HFFc6 (cell line): ENCODE results near the gene GPR173. TPM values are rescaled to one million over a fixed set of nuclear protein-coding genes. Genes with fewer than 3 reads are reported as not detected.

ENCODE experiments used
- DNase-seq: peaks from one replicate; pipeline ENCODE4 v3.0.0-alpha.2; 2018
- H3K27ac Mint-ChIP-seq: 2 replicates; pipeline ENCODE4 v1.8.0; 2020; ENCODE audit warnings: mild to moderate bottlenecking, mixed read lengths
- H3K27me3 Mint-ChIP-seq: 2 replicates; pipeline ENCODE4 v1.8.0; 2021; ENCODE audit warnings: mild to moderate bottlenecking, moderate library complexity, mixed read lengths; ENCODE audit not compliant: insufficient read depth
- H3K36me3 Mint-ChIP-seq: 2 replicates; pipeline ENCODE4 v1.8.0; 2021; ENCODE audit warnings: low read depth, mixed read lengths
- H3K4me1 Mint-ChIP-seq: 2 replicates; pipeline ENCODE4 v1.8.0; 2020; ENCODE audit warnings: low read depth, mixed read lengths
- H3K4me3 Mint-ChIP-seq: 2 replicates; pipeline ENCODE4 v1.8.0; 2020; ENCODE audit warnings: mild to moderate bottlenecking, moderate library complexity, mixed read lengths
- H3K9me3 Mint-ChIP-seq: 2 replicates; pipeline ENCODE4 v1.8.0; 2020; ENCODE audit warnings: mild to moderate bottlenecking, mixed read lengths
- total RNA-seq, 6 experiments: library from RNA; stranded (reverse); fragmentation: NEBNext Ultra II Directional; extraction: Animal tissue kit (Norgen Biotek cat#: 25700); gene quantifications; 2 replicates in 1 of 6; 3 replicates in 5 of 6; pipeline ENCODE4 v1.2.3, GENCODE V29; 2021
- TF ChIP-seq, protein P1 (sequence below): fragments of 200-600 bp; sonication (generic); IDR thresholded peaks from 2 replicates; pipeline ENCODE4 v1.5.0; 2021; ENCODE audit warnings: antibody characterized with exemption, mild to moderate bottlenecking

GPR173 gene
- total RNA-seq, 6 experiments from 2014 or later, result 2.1 to 3.1 (median 2.8) TPM

DNA sequence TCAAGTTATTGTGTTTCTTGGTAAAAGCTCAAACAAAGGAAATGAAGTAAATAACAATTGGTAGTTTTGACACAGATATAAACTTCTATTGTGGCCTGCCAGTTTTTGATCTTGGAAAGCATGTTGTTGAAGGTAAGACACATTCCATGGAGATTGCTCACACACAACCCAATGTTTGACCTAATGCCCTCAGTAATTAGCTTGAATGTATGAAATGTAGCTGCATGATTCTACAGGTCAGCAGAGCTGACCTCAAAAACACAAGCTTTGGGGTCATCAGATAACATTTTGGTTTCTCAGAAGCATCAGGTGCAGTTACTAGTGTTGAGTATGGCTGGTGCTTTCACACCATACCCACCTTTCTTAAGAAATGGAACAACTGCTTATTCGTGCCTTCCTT lies 16.5 kb downstream of the GPR173 start:
- no peak overlapping the region for H3K27ac Mint-ChIP-seq
- H3K9me3 Mint-ChIP-seq, result no peaks in the 10 kb centered on the region
- no peak overlapping the region for H3K4me3 Mint-ChIP-seq
- no peaks in the 10 kb centered on the region for H3K27me3 Mint-ChIP-seq
- TF ChIP-seq, protein P1, sequence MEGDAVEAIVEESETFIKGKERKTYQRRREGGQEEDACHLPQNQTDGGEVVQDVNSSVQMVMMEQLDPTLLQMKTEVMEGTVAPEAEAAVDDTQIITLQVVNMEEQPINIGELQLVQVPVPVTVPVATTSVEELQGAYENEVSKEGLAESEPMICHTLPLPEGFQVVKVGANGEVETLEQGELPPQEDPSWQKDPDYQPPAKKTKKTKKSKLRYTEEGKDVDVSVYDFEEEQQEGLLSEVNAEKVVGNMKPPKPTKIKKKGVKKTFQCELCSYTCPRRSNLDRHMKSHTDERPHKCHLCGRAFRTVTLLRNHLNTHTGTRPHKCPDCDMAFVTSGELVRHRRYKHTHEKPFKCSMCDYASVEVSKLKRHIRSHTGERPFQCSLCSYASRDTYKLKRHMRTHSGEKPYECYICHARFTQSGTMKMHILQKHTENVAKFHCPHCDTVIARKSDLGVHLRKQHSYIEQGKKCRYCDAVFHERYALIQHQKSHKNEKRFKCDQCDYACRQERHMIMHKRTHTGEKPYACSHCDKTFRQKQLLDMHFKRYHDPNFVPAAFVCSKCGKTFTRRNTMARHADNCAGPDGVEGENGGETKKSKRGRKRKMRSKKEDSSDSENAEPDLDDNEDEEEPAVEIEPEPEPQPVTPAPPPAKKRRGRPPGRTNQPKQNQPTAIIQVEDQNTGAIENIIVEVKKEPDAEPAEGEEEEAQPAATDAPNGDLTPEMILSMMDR, result no peak
- H3K4me1 Mint-ChIP-seq, result peaks cover 11% of the 10 kb centered on the region
- DNase-seq, result no peak
- no peaks in the 10 kb centered on the region for H3K36me3 Mint-ChIP-seq

DNA sequence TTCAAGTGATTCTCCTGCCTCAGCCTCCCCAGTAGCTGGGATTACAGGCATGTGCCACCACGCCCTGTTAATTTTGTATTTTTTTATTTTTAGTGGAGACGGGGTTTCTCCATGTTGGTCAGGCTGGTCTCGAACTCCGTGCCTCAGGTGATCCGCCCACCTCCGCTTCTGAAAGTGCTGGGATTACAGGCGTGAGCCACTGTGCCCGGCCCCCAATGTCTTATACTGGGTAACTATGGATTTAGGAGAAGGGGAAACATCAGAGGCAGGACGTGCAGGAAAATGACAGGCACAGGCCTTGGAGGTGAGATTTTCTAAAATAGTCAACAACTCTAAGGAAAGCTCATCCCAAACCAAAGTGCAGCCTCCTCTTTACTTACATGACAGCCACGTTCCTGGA lies 22.5 kb downstream of the GPR173 start:
- Mint-ChIP-seq H3K36me3 (peaks cover 5% of the 10 kb centered on the region), H3K4me3 (no peak overlapping the region; the same call in 1 of the 2 replicates), H3K27me3 (no peaks in the 10 kb centered on the region; the same call in 1 of the 2 replicates), H3K9me3 (no peaks in the 10 kb centered on the region), H3K4me1 (peaks cover 20% of the 10 kb centered on the region), H3K27ac (no peak overlapping the region)
- TF ChIP-seq, protein P1, result no peak
- DNase-seq, result no peak

DNA sequence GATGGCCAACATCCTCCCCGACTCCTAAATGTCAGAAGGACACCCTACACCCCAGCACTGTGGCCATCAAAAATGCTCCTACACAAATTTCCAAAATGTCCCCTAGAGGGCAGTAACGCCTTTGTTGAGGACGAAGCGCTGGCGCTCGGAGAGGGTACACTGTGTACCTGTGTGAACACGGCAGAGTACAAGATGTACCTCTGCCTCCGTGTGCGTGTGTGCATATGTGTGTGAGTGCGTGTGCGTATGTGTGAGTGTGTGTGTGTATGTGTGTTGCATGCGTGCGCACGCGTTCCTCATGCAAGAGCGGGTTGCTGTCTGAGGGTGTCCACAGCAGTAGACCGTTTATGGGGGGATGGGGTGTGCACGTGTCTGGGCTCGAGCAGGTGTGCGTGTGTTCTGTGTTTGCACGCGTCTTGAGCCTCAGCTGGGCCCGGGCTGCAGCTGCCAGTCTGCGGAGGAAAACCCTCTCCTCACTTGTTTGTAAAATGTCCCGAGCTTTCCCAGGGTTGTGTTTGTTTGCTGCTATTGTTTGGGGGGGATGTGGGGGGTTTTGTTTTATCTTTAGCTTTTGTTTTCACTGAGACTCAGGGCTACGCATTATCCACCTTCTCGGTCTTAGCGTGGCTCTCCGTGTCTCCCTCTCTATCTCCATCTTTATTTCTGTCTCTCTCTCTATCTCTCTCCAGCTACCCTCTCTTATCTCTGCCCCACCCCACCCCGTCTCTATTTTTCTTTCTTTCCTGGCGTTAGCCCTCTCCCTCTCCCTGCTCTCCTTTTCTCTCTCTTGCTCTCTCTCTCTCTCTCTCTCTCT lies 23.2 kb downstream of the GPR173 start:
- peak; percentile 39 for DNase-seq
- peak overlapping the region; percentile 81 for H3K4me3 Mint-ChIP-seq
- no peaks in the 10 kb centered on the region; the same call in 1 of the 2 replicates for H3K27me3 Mint-ChIP-seq
- H3K36me3 Mint-ChIP-seq, result peaks cover 5% of the 10 kb centered on the region
- H3K4me1 Mint-ChIP-seq, result peaks cover 20% of the 10 kb centered on the region
- peak overlapping the region; percentile 38 for H3K27ac Mint-ChIP-seq
- H3K9me3 Mint-ChIP-seq, result no peaks in the 10 kb centered on the region
- TF ChIP-seq, protein P1, result peak; percentile 78

DNA sequence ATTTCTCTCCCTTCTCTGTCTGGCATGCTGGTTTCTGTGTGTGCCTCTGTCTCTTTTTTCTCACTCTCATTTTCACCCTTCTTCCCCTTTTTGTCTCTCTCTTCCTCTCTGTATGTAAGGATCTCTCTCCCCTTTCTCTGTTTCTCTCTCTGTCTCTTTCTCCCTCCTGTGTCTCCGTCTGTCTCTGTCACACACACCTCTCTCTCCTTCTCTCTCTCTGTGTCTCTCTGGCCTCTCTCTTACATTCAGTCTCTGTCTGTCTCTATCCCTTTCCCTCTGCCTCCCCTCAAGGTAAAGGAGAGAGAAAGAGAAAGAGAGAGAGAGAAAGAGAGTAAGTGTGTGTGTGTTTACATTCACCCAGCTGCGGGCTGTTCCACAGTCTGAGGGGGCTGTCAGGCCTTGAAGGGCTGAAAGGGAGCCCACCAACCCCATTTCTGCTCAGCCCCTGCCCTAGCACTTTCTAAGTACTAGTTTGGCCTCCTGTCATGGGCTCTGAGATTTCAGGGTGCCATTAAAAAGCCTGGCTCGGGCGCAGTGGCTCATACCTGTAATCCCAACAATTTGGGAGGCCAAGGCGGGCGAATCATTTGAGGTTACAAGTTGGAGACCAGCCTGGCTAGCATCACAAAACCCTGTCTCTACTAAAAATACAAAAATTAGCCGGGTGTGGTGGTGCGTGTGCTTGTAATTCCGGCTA lies 24.0 kb downstream of the GPR173 start:
- TF ChIP-seq, protein P1, result no peak

DNA sequence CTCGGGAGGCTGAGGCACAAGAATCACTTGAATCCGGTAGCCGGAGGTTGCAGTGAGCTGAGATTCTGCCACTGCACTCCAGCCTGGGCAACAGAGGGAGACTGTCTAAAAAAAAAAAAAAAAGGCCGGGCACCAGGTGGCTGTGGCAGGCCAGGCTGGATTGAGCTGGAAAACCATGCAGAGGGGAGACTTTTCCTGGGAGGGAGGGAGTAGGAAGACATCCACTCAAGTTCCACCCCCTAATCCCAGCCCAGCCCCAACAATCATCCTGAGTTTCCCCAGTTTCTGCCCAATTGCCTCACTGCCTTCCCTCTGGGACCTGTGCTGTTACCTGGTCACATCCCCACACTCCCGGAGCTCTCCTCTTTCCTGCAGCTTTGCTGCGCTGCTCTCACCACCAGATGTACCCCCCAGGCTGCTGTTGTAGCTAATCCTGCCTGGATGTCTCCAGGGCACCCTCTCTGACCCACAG lies 24.6 kb downstream of the GPR173 start:
- Mint-ChIP-seq H3K4me3 (no peak overlapping the region), H3K27ac (peak overlapping the region; percentile 46; the same call in 1 of the 2 replicates)

More for the DNA sequence above, 24.0 kb downstream of the GPR173 start:
- DNase-seq, result no peak
- Mint-ChIP-seq H3K27me3 (no peaks in the 10 kb centered on the region; the same call in 1 of the 2 replicates), H3K9me3 (no peaks in the 10 kb centered on the region), H3K36me3 (peaks cover 5% of the 10 kb centered on the region), H3K4me1 (peaks cover 20% of the 10 kb centered on the region), H3K27ac (peak overlapping the region; percentile 38), H3K4me3 (peak overlapping the region; percentile 81)

More for the DNA sequence above, 24.6 kb downstream of the GPR173 start:
- H3K4me1 Mint-ChIP-seq, result peaks cover 20% of the 10 kb centered on the region
- TF ChIP-seq, protein P1, result no peak
- H3K27me3 Mint-ChIP-seq, result no peaks in the 10 kb centered on the region; the same call in 1 of the 2 replicates
- H3K36me3 Mint-ChIP-seq, result peaks cover 5% of the 10 kb centered on the region
- no peak for DNase-seq
- no peaks in the 10 kb centered on the region for H3K9me3 Mint-ChIP-seq
